Measurements from ENCODE around the gene TNS3.

Gene TNS3

DNA sequence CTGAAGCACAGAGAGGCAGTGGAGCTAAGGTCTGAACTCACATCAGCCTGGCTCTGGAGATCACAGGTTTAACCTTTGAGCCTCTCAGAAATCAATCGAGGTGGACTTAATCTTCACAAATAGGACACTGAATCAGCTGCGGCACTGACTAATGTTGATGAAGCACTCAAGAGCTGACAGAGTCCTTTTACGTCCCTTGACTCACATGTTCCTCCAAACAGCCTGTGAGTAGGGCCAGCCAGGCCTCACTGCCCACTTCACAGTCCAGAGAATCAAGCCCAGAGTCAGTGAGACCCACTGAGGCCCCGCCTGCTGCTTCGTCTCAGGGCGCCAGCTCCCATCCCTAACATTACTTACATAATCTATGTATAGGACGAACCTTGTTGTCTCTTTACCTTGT is 63.1 kb downstream of the TNS3 start:
- no peak for DNase-seq

DNA sequence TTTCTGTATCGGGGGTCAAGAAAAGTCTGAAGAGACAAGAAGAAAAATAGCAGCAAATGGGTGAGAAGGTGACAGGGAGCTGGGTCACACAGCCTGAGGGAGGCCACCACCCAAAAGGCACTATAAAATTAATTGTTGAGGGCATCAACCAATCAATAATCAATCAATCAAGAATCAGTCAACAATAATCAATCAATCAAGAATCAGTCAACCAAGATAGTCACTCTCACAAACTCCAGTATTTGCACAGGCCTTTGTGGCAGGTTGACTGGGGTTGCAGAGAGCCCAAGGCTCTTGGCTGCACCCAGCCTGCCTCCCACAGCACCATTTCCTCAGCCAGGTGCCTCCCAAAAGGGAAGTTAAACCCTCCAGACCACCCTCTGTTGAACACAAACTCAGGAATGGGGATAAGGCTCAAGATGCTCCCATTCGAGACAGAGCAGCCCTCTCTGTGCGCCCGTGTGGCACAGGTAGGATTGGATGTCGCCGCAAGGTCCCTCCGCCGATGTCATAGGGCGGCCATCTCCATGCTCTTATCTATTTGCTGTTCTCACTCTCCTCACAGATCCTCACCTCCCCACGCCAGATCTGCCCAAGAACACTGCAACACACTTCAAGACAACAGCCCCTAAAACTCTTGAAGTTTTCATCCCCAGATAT is 64.0 kb downstream of the TNS3 start:
- no peak for DNase-seq

DNA sequence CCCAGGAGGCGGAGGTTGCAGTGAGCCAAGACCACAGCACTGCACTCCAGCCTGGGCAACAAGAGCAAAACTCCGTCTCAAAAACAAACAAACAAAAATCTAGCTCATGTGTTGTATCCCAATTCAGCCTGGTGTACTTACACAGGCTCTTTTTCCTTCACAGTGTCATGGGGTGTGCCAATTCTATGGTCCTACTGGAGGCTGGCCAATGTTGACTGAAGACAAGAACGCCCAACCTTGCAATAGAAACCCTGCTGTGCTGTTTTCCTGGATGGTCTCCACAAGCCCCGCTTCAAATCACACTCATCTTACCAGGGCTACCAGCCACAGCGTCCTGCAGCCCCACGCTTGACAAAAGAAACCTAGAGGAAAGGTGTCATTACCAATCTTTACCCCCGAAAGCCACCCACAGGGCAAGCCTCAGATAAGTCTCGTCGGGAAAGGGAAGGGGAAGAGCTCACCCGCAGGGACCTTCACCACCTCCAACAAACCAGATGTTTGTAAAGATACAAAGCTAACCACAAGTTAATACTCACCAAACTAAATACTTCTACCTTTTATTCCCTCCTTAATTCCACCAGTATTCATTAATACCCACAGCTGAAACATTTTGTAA is 64.8 kb downstream of the TNS3 start:
- DNase-seq, result no peak

DNA sequence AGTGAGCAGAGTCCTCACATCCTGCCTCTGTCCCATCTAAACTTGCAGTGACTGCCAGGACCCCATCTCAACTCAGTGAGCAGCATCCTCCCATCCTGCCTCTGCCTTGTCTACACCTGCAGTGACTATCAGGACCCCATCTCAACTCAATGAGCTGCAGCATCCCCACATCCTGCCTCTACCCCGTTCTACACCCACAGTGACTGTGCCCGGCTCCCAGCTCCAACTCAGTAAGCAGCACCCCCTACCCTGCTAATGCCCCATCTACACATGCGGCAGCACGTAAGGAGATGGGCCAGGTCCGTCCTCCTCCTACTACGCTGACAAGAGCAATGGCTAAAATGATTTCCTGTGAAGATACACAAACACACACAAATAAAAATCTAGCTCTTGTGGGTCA is 65.5 kb downstream of the TNS3 start:
- DNase-seq, result no peak

DNA sequence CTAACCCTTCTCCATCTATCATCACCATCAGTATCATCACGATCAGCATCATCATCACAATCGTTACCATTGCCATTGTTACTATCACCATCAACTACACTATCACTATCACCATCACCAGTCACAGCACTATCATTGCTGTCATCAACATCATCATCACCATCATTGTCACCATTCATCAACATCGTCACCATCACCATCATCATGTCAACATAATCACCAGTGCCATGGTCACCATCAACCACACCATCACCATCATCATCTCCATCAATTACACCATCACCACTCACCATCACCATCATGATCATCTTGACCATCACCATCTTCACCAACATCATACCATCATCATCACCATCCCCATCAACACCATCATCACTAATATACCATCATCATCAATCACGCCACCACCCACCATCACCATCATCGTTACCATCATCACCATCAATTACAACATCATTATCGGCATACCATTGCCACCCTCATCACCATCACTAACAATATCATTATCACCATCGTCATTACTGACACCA is 66.5 kb downstream of the TNS3 start:
- DNase-seq, result no peak

DNA sequence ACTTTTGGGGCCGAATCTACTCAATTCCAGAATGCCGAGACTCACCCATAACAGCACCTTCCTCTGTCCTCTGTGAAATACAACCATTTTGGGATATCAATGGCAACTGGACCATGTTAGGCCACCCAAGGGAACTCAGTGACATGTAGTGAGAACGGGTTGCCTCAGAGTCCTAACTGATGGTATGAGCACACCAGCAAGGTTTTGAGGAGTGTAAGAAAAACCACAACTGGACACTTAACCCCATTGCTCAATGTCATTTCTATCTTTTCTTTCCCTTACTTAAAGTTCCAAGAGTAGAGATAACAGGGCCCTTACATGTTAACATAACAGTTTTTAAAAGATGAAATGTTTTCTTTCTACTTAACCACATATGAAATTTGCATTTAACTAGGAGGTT is 67.1 kb downstream of the TNS3 start:
- no peak for DNase-seq

DNA sequence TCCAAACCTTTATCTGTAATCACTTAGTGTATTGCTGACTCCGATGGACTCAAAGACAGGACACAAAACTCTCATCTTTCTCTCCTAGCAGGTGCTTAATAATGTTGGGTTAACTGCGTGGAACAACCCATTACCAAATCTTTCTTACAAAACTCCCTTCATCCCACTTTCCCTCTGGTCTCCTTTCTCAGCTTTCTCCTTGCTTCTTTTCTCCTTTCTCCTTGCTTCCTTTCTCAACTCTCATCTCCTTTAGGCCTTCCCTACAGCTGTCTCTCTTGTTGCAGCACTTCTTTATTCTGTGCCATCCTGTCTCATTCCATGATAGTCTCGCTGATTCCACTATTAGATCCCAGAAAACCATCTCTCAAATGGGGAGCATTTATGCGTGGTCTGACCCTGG is 67.5 kb downstream of the TNS3 start:
- no peak for DNase-seq

DNA sequence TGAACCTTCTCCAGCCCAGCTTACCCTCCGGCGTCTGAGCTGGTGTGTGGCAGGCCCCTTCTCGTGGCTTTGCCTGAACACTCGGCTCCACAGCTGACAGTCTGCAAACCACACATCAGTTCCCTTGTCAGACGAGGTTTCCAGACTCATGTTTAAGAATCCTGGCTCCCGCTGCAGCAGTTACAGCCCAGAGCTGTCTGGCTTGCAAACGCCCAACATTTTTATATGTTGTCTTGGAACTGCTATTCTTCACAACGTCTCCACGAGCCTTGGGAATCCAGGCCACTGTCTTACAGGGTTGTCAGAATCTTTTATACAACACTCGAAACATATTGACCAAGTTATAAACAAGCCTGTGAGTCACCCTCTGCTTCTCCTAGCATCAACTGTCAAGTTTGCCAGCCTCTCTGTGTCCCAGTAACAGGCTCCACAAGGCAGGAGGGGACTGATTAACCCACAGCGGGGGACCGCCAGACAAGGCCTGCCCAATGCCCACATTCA is 68.1 kb downstream of the TNS3 start:
- DNase-seq, result peak; percentile 91

DNA sequence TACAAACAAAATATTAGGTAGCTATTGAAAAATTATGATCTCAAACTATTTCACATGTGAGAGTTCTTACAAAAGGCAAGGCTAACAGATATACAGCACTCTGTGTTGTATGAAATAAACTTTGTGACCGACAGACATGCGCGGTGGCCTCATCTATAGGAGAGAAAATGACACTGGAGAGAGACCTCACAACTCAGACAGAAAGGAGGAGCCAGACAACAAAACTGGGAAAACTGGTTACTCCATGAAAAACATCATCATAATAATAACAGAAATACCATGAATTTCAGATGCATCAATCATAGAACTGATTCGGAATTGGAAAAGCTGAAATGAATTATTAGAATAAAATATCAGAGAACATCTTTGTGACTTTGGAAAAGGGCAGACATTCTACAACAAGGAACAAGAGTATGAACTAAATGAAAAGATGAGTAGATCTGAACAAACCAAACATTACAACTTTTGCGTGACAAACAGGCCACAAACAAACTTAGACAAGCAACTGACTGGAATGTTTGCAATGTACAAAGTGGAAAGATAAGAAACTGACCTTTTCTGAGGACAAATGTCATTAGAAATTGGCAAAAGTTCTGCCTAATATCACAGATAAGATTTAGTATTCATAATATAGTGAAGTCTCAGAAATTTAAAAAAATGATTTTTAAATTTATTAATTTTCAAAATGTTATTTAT is 69.3 kb downstream of the TNS3 start:
- no peak for DNase-seq

DNA sequence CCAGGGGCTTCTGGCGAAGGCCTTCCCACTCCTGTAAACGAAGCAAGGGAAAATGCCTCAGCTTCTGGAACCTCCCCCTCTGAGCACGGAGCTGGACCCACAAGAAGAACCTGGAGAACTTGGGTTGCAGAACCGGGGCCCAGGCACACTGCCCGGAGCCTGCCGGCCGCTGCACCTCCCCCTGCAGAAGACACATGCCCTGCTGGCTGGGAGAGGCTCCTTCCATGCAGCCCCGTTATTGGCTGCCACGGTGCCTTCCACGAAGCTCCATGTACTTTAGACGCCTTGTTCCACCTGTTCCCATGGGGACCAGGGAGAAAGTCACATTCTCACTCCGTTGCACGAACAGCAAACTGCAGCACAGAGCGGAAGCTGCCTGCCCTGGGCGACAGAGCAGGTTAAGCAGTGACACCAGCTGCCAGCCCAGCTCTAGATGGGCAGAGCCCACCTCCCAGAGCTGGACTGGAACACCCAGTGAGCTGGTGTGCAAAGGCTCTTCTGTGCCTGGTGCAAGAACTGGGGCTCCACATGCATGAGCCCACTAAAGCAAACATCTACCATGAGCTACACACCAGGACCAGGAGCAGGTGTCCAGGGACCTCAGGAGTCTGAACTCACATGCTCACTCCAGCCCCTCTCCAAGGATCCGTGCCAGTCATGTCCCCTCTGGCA is 70.1 kb downstream of the TNS3 start:
- DNase-seq, result no peak

DNA sequence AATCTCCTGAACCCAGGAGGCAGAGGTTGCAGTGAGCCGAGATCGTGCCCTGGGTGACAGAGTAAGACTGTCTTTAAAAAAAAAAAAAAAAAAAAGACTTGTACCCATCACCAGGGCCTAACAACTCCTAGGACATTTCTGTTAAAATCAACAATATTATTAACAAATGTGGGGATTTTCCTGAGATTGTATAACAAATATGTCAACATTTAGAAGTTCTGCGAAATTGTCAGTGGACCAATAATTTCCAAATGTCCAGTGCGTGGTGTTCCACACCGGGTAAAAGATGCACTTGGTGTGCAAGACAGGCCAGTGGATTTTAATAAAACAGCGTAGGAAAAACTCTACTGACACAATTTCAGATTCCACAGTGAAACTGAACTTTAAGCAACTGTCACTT is 71.1 kb downstream of the TNS3 start:
- no peak for DNase-seq

DNA sequence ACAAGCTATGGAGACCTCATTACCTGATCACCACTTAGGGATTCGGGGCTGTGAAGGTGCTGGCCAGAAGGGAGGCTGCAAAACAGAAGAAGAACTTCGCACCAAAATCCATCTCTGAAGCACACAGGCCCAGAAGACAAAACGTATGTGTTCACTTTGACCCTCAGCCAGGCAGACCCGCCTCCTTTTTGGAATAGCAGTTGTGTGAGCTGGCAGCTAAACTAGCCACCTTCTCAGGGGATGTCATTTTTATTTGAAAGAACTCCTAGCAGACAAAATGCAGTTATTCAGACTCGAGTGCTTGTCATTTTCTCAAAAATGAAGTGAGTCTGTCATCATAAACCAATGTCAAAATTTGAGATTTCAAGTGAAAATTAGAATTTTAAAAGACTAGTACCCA is 71.7 kb downstream of the TNS3 start:
- DNase-seq, result no peak

DNA sequence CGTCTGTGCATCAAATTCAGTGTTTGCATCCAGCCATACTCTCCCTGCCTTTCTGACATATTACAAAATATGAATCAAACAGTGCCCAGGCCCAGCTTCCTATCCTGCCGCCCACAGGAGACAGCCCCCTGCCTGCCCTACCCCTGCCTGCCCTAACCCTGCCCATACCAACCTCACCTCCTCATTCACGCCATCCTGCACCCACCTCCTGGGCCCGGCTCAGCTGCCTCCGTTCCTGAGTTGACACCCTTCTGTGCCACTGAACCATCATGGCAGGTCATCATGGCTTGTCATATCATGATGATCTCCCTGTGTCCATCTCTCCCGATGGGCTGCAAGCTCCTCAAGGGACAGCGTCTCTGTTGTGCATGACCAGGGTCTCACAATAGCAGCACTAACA is 72.3 kb downstream of the TNS3 start:
- no peak for DNase-seq

DNA sequence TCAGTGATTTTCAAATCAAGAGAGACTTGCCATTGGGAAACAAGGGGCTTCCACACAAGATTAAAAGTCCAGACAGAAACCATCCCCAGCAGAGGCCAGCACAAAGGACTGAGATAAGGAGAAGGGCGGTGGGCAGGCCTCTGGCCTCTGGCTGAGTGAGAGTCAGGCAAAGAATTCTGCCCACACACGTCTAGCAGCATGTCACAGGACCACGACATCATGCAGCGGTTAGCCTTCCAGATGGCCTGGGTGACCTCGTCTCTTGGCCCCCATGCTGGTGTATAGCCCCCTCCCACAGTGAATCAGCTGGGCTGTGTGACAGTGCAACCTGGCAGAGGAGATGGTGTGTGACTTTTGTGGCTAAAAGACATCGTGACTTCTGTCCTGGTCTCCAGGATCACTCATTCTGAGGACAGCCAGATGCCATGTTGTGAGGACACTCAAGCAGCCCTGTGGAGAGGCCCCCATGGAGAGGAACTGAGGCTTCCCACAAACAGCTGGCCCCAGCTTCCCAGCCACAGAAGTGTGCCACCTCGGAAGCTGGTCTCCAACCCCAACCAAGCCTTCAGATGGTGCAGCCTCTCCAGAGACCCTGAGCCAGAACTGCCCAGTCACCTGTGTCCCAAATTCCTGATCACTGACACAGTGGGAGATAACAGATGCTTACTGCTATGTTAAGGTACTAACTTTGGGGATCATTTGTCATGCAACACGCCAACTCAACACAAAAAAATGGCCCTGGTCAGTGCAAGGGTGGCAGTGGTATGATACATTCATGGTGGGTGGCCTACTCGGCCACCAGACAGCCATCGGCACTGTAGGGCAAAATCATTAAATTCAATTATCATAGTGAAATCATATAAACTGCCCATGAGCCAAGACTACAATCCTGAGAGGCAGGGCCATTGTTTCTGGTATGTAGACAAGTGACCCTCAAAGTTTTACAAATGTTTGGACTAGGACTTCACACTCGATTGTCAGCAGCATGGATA is 73.2 kb downstream of the TNS3 start:
- no peak for DNase-seq

DNA sequence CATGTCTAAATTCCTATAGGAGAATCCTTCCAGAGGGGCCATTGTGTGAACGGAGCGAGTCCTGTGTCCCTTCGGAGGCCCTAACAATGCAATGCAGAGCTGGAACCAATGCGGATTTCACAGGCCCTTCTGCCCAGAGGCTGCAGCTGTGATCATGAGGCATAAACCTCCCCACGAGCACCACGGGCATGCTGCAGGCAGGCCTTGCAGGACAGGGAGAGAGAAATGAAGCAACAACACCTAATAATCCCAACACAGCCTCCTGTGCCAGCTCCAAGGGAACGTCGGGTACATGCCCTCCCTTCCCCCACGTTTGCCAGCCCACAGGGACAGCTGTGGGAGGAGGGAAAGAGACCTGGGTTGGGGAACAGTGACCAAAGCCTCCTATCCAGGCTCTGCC is 74.4 kb downstream of the TNS3 start:
- DNase-seq, result no peak

DNA sequence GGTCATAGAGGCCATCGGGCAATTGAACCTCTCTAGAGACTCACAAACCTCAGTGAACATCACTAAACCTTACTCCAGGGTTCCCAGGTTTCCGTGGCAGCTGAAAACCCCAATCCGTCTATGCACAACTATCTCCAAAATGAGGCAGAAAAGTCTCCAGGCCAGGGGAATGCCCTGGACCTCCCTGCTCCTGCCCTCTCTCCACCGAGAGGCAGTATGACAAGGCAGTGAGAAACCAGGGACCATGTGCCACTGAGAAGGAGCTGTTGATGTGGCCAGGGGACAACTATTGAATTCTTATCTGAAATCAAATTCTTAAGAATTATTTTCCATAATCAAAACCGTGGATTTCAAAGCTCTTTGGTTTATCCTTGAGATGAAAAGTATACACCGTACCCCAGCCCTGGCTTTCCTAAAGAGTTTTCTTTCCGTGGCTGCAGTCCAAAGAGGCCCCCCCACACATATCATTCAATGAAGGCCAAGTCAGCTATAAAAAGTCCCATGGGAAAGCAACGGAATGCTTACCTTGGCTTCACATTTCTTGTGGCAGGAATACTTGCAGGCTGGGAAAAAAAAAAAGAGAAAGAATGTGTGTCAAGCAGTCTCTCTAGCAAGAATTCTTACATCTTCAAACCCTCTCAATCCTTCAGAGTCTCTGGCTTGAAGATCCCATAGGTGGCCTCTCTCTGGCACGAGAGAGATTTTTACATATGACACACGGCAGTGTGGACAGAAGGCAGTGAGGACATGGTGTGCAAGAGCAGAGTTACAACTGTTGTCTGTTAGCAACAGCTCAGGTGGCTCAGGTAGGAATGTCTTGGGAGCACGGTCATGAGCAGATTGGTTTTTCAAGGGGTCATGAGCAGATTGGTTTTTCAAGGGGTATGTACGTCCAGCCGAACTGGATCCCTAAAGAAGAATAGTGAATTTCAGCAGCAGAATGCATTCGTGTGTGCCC is 75.2 kb downstream of the TNS3 start:
- peak; percentile 92 for DNase-seq

DNA sequence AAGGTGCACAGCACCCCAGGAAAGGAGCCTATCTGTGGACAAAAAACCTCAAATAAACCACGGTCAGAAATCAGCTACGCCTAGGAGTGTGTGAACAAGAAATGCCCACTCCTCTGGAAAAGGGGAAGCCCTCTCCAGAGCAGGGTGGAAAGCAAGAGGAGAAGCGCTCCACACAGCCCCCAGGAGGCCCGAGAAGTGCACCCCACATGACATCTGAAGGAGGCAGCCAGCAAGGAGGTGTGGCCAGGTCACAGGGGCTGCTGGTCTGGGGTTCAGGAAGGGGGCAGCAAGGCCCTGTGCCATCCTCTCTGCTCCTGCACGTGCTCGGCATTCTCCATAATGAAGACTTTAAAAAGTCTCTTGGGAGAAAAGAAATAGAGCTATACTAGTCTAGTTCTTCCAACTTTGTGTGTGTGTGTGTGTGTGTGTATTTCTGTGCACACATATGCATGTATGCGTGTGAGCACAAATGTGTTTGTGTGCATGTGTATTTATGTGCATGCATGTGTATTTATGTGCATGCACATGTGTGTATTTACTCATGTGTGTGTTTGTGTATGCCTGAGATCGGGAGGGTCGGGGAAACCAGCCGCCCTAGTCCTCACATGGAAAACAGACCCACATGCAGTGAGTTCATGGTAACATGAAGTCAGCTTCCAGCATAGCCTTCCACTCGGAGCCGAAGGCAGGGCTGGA is 76.5 kb downstream of the TNS3 start:
- no peak for DNase-seq

DNA sequence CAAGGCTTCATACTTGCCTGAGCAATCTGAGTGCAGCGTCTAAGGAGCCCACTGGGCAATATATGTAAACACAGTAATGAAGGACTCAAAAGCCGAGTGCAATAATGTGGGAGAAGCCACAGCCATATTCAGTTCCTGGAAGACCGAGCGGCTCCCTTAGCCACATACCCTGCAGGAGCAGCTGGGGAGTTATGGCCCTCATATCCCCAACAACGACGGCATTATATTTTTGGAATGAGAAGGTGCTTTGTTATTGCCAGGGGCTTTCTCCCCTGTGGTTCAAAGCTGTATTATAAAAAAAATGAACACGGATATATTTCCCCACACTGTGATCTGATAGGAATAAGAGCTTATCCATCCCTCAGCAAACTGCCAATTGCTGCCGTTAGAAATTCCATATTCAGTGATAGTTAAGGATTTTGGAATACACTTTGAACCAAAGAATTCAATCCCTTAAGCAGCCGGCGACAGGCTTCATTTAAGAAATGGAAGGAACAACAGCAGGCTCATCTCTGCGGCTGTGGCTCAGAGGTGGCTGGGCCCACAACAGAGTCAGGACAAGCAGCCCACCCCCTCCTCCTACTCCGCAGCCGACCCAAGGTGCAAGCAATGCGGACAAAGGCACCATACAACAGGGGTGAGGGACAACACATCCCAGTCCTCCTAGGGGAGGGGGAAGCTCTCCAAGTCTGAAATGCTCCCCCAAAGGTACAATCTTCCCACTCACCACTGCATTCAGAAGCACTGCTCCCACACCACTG is 77.2 kb downstream of the TNS3 start:
- DNase-seq, result no peak

DNA sequence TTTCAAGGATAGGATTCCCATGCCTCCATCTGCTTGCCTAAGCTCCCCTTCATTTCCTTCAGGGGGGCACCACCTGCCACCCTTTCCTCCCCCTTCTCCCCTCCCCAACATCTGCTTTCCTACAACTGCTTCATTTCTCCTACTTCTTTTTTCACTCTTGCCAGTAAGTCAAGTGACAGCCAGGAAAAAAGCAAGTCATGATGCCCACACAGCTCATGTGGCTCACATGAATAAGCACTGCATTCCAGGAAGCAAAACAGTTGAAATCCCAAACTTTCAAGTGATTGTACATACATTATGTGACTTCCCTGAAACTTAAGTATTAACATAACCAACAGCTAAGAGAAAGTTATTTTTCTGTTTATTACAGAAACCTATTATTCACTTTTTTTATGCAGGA is 78.6 kb downstream of the TNS3 start:
- DNase-seq, result peak; percentile 48
